ENCODE results near the gene RBM3. TPM values are rescaled to one million over a fixed set of nuclear protein-coding genes. Genes with fewer than 3 reads are reported as not detected.

Gene RBM3
- total RNA-seq, result 124 TPM

DNA sequence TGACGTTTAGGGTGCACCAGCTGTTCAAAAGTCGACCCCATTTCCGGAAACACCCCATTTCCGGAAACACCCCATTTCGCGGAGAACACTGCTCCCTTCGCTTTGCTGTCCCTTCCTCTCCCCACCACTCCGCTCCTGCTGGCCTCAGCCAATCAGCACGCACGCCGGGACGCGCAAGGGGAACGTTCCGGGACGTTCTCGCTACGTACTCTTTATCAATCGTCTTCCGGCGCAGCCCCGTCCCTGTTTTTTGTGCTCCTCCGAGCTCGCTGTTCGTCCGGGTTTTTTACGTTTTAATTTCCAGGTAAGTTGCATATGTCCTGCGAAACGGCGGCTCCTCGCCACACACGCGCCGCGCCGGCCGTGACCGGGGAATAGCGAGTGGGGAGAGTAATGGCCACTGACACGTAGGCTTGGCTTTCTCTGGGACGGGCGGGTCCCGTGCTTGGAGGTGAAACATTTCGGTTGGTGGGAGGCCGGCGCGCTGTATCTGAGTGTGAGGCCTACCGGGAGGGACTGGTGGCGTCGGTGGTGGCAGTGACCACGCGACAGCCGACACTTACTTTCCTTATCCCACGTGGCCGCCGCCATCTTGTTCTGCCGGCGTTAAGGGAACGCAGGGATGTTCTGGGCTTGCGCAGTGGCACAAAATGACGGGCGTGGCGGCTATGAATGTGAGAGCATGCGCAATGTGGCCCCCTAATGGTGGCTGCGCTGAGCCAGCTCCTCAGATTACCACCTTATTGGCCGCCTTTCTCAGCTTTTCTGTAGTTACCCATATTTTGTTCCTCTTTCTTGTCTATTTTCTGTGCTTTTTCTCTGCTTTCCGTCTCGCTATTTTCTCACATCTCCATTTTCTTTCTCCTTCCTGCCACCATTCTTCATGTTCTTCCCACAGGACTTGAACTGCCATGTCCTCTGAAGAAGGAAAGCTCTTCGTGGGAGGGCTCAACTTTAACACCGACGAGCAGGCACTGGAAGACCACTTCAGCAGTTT is at the start of gene RBM3:
Gene RBM3, plus strand, starts transcription at position 215 of the 997 bp plus-strand sequence. Its CDS starts 697 bp downstream, at position 912.

GRCh38 chrX:48539345-48540027 is 34.8 kb upstream of the RBM3 start, which contains the start of gene TBC1D25:
Gene TBC1D25, plus strand, starts transcription at chrX:48539714. Its CDS starts 84 bp downstream, at chrX:48539798.

GRCh38 chrX:48597353-48598264 is 23.3 kb downstream of the RBM3 start, which contains the start of gene WDR13:
Gene WDR13, plus strand, starts transcription at chrX:48597492. Its CDS starts 505 bp downstream, at chrX:48597997.

Other genes with a start within 250 kb of the RBM3 start
- not detected for gene SSX3, start 217.8 kb upstream of the RBM3 start, total RNA-seq
- not detected for gene SSX4, start 190.9 kb upstream of the RBM3 start, total RNA-seq
- gene SSX4B, start 162.5 kb upstream of the RBM3 start, total RNA-seq, result not detected
- 103 TPM for gene SLC38A5, start 104.2 kb upstream of the RBM3 start, total RNA-seq
- gene FTSJ1, start 98.3 kb upstream of the RBM3 start, total RNA-seq, result 59.1 TPM
- gene PORCN, start 65.5 kb upstream of the RBM3 start, total RNA-seq, result 13.7 TPM
- 21.9 TPM for gene EBP, start 52.7 kb upstream of the RBM3 start, total RNA-seq
- gene TBC1D25, start 34.8 kb upstream of the RBM3 start, total RNA-seq, result 10.0 TPM
- gene WDR13, start 23.0 kb downstream of the RBM3 start, total RNA-seq, result 83.1 TPM
- 3.5 TPM for gene WAS, start 109.3 kb downstream of the RBM3 start, total RNA-seq
- gene SUV39H1, start 122.2 kb downstream of the RBM3 start, total RNA-seq, result 4.3 TPM
- not detected for gene GLOD5, start 187.3 kb downstream of the RBM3 start, total RNA-seq
- gene GATA1, start 212.1 kb downstream of the RBM3 start, total RNA-seq, result 0.44 TPM
- 147 TPM for gene HDAC6, start 227.6 kb downstream of the RBM3 start, total RNA-seq

Data from camera-type eye (tissue), 1 donor.